Transverse colon (tissue), 3 donors: Measurements from ENCODE around the gene UACA.

ENCODE experiments used
- POLR2A ChIP-seq: fragments of 450-650 bp; IDR thresholded peaks from one replicate; pipeline ENCODE4 v1.6.1; 2016; ENCODE audit warnings: antibody characterized with exemption, mild to moderate bottlenecking, moderate library complexity
- TF ChIP-seq, protein P1 (sequence below), 5 experiments: fragments of 200-600 bp in 3 of 5; fragments of 450-650 bp in 2 of 5; sonication (generic) in 3 of 5; IDR thresholded peaks; 1 replicate in 2 of 5; 2 replicates in 3 of 5; pipeline ENCODE4 v1.5.1; 2016 to 2017; ENCODE audit warnings: antibody characterized with exemption in 5 of 5, inconsistent platforms in 3 of 5, mild to moderate bottlenecking in 2 of 5, moderate library complexity in 1 of 5

DNA sequence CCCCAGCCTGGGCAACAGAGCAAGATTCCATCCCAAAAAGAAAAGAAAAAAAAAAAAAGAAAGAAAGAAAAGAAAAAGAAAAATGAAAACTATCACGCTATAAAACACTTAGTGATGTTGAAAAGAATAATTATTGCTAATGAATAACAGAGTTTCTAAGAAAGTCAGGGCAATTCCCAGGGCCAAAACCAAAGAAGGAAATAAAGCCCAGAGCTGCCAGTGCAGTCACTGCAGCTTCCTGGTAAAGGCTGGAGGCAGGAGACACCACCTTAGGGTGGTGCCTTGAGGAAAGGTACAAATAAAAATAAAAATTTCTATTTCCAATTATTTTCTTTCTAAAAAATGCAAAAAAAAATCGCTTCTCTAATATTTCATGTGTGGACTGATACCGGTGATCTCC is 19.7 kb upstream of the UACA start:
- TF ChIP-seq POLR2A: no peak
- TF ChIP-seq, protein P1, sequence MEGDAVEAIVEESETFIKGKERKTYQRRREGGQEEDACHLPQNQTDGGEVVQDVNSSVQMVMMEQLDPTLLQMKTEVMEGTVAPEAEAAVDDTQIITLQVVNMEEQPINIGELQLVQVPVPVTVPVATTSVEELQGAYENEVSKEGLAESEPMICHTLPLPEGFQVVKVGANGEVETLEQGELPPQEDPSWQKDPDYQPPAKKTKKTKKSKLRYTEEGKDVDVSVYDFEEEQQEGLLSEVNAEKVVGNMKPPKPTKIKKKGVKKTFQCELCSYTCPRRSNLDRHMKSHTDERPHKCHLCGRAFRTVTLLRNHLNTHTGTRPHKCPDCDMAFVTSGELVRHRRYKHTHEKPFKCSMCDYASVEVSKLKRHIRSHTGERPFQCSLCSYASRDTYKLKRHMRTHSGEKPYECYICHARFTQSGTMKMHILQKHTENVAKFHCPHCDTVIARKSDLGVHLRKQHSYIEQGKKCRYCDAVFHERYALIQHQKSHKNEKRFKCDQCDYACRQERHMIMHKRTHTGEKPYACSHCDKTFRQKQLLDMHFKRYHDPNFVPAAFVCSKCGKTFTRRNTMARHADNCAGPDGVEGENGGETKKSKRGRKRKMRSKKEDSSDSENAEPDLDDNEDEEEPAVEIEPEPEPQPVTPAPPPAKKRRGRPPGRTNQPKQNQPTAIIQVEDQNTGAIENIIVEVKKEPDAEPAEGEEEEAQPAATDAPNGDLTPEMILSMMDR (IDR thresholded peaks at IDR 0.05): no peak
